HG02759 (cell line): Measurements from ENCODE around the gene C17orf58.
"Not testable (repeated sequence)": the region's sequence is repeated elsewhere in the genome, so short reads cannot be mapped to it uniquely, and the experiment has no call there.

Experiments
- ATAC-seq: cut with Tn5 transposase; IDR thresholded peaks from one replicate; pipeline ENCODE4 v1.9.1; 2021; ENCODE audit warnings: mild to moderate bottlenecking, moderate library complexity; ENCODE audit not compliant: unreplicated experiment

C17orf58 gene

DNA sequence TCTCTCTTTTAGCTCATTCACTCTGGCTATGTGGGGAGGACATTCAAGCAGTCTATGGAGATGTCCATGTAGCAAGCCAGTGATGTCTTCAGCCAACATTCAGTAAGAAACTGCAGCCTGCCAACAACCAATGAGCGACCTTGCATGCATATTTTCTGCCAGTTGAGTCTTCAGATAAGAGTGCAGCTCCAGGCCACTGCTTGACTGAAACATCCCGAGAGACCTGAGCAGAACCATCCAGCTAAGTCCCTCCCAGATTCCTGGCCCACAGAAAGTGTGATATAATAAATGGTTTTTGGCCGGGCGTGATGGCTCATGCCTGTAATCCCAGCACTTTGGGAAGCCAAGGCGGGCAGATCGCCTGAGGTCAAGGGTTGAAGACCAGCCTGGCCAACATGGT lies 10.5 kb upstream of the C17orf58 start:
- ATAC-seq, result no peak

- no peak for ATAC-seq
These were observed 7.9 kb upstream of the C17orf58 start for GRCh38 chr17:68004201-68004600.

- no peak for ATAC-seq
These were observed 3.1 kb upstream of the C17orf58 start for GRCh38 chr17:67999291-67999911.

- ATAC-seq, result no peak
These were observed 2.2 kb upstream of the C17orf58 start for GRCh38 chr17:67998466-67998865.

DNA sequence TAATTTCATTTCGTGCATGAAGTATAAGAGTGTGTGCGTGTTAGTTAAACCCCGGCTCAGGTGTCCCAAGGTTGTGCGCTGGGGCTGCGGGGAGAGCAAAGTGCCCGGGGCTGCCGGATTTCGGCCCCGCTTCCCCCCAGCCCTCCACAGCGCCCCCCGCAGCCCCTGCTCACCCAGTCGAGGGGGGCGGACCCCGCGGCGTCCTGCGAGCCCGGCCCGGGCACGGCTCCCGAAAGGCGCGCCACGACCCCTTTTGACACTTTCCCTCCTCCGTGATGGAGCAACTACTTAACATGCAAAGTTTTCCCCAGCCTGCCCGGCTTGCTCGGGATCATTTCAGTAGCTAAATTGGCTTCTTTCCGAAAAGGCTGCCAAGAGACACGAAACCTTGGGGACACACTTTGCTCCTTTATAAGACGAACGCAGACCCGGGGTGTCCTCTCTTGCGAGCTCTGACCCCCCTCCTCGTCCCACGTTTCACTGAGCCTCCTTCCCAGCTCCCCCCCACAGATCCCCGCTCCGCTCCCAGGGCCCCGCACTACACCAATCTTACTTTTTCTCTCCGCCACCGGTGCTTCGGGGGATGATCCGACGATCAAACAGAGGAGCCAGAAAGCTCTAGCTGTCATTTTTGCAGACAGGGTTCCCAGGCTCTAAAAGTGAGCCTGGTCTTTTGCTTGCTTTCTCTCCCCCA lies 552 bp downstream of the C17orf58 start:
- ATAC-seq, result no peak

DNA sequence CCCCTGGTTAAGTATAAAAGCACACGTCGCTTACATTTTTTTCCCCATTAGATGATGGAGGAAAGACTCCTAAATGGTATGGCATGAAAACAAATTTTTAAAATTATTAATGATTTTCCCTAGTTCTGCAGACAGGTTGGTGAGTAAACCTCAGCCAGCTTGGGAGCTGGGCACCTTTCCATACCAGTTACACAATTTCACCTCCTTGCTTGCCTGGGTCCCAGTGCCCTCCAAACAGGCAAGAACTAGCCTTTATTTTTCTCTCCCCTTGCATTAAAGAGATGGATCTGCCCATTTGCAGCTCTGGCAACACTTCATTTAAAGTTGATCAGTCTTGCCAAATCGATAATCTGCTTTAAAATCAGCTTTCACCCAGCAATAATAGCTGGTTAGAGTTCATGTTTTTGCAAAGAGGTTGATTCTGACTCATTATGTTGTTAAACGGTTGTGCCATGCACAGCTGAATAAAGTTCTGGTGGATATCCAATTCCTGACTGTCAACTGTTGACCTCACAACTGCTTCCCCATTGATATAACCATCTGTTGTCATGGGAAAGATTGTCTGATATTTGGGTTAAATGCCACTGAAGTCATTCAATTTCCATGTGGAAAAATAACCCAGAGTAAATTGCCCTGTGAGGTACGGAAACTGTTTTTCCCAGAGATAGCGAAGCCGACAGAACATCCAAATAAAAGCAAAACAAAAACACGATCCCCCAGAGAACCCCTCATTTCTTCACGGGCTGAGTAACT lies 1.3 kb downstream of the C17orf58 start:
- ATAC-seq, result no peak

DNA sequence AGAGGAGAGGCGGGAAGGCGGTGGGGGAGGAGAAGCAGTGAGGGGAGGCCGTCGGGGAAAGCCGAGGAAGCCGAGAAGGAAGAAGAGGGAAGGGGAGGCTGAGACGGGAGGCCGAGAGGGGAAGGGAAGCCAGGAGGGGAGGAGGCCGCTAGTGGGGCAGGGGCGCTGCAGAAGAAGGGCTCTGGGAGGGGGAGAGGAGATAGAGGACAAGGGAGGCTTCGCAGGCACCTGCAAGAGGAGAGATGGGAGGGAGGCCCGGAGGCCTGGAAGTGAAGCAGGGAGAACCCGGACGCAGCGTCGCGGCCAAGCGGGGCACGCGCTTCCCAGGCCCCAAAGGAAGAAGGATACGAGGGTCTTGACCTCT lies 2.3 kb downstream of the C17orf58 start:
- no peak for ATAC-seq

DNA sequence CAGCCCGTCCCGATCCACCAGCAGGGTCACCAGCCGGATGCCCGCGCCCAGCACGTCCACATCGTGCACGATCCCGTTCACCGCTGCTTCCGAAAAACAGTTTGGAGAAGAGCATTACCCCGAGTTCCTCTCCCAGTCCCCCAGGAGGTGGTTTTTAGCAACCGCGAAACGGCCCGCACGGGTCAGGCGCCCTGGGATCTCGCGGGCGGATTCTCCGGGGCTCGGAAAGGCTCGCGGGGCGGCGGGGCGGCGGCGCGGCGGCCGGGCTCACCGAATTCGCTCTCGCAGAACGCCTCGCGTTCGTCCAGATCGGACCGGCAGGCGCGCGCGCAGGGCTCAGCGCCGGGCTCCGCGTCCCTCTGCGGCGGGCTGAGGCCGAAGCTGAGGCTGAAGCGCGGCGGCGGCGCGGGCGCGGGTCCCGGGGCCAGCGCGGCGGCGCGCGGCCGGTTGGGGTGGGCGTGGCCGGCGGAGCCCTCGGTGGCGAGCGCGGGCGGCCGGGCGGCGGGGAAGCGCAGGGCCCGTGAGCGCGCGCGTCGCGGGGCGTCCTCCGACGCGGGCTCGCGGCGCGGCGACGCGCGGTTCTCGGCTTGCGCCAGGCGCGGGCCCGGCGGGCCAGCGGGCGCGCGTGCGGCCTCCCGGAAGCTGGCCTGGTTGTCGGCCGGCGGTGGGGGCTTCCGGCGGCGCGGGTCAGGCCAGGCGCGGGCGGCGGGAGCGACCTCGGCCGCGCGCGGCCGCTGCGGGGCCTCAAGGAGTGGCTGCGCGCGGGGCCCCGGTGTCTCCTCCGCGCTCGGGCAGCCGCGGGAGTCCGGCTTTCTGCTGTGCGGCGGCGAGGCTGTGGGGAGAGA lies 2.9 kb downstream of the C17orf58 start:
- peak; percentile 84 for ATAC-seq

GRCh38 chr17:67992548-67993152 lies 3.6 kb downstream of the C17orf58 start:
- no peak for ATAC-seq

GRCh38 chr17:67990909-67991308 lies 5.4 kb downstream of the C17orf58 start:
- no peak for ATAC-seq

- no peak for ATAC-seq
These were observed 12.9 kb downstream of the C17orf58 start for GRCh38 chr17:67983383-67983688.

DNA sequence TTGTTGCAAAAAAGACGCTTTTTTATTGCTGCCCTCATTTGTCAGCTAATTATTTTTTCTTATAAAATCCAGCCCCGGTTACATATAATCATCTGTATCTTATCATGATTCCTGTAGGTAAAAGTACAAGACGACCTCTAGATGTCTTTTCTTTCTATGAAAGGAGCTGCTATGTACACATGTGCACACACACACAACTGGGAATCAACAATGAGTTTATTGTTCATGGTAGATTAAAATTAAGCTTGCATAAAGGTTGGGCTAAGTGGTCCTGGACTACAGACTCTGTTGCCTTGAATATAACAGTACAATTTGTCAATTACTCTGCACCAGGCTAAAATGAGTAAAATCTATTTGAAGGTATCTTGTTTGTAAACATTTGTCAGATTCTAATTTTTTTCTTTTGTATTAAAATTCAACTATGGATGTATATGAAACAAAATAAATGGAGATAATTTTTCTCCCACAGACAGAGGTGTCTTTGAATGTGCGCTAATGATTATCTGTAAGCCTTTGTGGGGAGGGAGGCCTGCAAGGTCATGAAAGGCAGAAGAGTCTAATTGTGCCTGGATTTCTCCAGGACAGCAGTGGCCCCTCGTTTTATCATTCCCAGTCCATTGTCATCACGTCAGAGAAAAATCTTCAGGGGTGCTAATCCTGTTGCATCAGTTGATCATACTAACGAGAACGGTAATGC lies 13.4 kb downstream of the C17orf58 start:
- no peak for ATAC-seq

- no peak for ATAC-seq
These were observed 14.1 kb downstream of the C17orf58 start for GRCh38 chr17:67982034-67982640.

- ATAC-seq, result not testable (repeated sequence)
These were observed 15.4 kb downstream of the C17orf58 start for GRCh38 chr17:67980883-67981282.

- ATAC-seq, result no peak
These were observed 15.8 kb downstream of the C17orf58 start for GRCh38 chr17:67980456-67980855.

DNA sequence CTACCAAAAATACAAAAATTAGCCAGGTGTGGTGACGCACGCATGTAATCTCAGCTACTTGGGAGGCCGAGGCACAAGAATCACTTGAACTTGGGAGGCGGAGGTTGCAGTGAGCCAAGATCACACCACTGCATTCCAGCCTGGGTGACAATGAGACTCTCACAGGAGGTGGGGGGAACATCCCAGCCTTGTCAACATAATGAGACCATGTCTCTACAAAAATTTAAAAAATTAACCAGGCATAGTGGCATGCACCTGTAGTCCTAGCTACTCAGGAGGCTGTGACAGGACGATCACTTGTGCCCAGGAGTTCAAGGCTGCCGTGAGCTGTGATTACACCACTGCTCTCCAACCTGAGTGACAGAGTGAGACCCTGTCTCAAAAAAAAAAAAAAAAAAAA lies 20.0 kb downstream of the C17orf58 start:
- not testable (repeated sequence) for ATAC-seq

GRCh38 chr17:67974598-67975066 lies 21.6 kb downstream of the C17orf58 start:
- ATAC-seq, result no peak

DNA sequence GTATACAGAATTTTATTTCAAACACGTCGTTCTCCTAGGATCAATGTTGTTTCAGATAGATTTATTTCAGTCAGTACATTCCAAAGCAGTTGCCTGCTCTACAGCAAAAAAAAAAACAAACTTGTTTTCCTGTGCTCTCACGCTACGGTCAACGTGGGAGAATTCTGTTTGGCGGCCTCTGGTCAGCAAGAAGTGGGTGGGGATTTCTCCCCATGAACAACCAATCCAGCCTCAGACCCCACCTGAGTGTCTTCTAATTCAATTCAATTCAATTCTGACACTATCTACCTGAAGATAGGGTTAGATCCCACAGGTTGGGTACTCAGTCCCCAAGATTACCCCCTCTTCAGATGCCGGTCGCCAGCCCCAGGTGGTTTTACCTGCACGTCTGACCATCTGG lies 22.1 kb downstream of the C17orf58 start:
- ATAC-seq, result no peak

DNA sequence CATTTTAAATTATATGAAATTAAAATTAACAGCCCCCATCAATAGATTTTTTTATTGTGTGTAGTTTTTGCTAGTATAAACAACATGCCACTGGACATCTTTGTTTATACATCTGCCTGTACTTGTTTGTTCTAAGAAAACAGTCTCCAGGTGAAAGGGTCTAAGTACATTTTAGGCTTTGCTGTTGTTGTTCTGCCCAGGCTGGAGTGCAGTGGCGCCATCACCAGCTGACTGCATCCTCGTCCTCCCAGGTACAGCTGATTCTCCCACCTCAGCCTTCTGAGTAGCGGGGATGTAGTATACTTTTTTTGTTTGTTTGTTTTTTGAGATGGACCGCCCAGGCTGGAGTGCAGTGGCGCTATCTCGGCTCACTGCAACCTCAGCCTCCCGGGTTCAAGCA lies 25.5 kb downstream of the C17orf58 start:
- no peak for ATAC-seq

DNA sequence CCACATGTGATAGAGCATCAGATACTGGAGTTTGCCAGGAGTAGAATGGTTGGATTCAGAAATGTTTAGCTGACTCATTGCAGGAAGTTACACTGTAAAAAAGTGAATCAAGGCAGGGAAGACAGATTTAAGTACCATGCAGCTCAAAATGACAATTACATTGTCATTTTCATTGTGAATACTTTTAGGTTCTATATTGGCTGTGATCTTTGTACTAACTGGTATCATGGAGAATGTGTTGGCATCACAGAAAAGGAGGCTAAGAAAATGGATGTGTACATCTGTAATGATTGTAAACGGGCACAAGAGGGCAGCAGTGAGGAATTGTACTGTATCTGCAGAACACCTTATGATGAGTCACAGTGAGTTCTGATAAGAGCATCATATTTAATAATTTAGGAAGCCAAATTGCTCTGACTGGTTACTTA lies 33.1 kb downstream of the C17orf58 start:
- peak; percentile 61 for ATAC-seq
